CD14-positive monocyte (primary cell): ENCODE measurements around the gene DHCR24. TPM values are rescaled to one million over a fixed set of nuclear protein-coding genes. Genes with fewer than 3 reads are reported as not detected.
A peak's percentile ranks its signal among the peaks of the same experiment; 100 is the strongest.

Source experiments
- DNase-seq, 3 donors: peaks; one replicate each; pipeline ENCODE4 v3.0.0-alpha.2; 2011 to 2022
- H2AFZ ChIP-seq: 2 replicates; pipeline ENCODE4 v1.6.0; 2012; ENCODE audit warnings: mild to moderate bottlenecking, low read depth, low read length, inconsistent platforms; ENCODE audit not compliant: insufficient read depth, poor library complexity, severe bottlenecking
- H3K27ac ChIP-seq, 2 donors: 1 replicate in 1 of 2; 2 replicates in 1 of 2; pipeline ENCODE4 v1.5.1; 2012 to 2013; ENCODE audit warnings: low read length in 2 of 2, control low read depth in 1 of 2, inconsistent platforms in 1 of 2, low read depth in 1 of 2, mild to moderate bottlenecking in 1 of 2
- H3K27me3 ChIP-seq, 2 donors: one replicate each; pipeline versions ENCODE4 v1.6.0 to v1.6.1; 2011 to 2013; ENCODE audit warnings: low read length in 2 of 2; ENCODE audit not compliant: control insufficient read depth in 2 of 2, insufficient read depth in 2 of 2
- H3K36me3 ChIP-seq, 2 donors: replicated peaks in 1 of 2; 1 replicate in 1 of 2; 2 replicates in 1 of 2; pipeline versions ENCODE4 v1.5.1 to v1.6.1; 2012 to 2013; ENCODE audit warnings: low read length in 2 of 2, control low read depth in 1 of 2, inconsistent platforms in 1 of 2, mild to moderate bottlenecking in 1 of 2; ENCODE audit not compliant: insufficient read depth in 2 of 2, control insufficient read depth in 1 of 2
- H3K4me1 ChIP-seq, 2 donors: 1 replicate in 1 of 2; 2 replicates in 1 of 2; pipeline versions ENCODE4 v1.5.1 to v1.6.1; 2012 to 2013; ENCODE audit warnings: low read length in 2 of 2, control low read depth in 1 of 2, inconsistent platforms in 1 of 2, mild to moderate bottlenecking in 1 of 2, moderate library complexity in 1 of 2; ENCODE audit not compliant: insufficient read depth in 2 of 2, control insufficient read depth in 1 of 2
- H3K4me2 ChIP-seq: replicated peaks from 2 replicates; pipeline ENCODE3; 2012; ENCODE audit warnings: low read length, moderate library complexity, mild to moderate bottlenecking; ENCODE audit not compliant: poor library complexity, severe bottlenecking; ENCODE audit errors: extremely low read depth
- H3K4me3 ChIP-seq, 3 experiments: fragments of 200-600 bp in 1 of 3; sonication (generic) in 1 of 3; replicated peaks in 1 of 3; 1 replicate in 2 of 3; 2 replicates in 1 of 3; pipeline ENCODE4 v1.5.1; 2011 to 2013; ENCODE audit warnings: low read length in 3 of 3, mild to moderate bottlenecking in 3 of 3, control low read depth in 2 of 3, low read depth in 2 of 3, inconsistent platforms in 1 of 3, moderate library complexity in 1 of 3
- H3K79me2 ChIP-seq: 2 replicates; pipeline ENCODE4 v1.6.0; 2012; ENCODE audit warnings: mild to moderate bottlenecking, control low read depth, inconsistent platforms, low read length, moderate library complexity; ENCODE audit not compliant: insufficient read depth
- H3K9ac ChIP-seq: 2 replicates; pipeline ENCODE4 v1.6.0; 2017; ENCODE audit warnings: low read length, mild to moderate bottlenecking; ENCODE audit not compliant: insufficient read depth, poor library complexity, severe bottlenecking
- H3K9me3 ChIP-seq, 2 donors: replicated peaks in 1 of 2; 1 replicate in 1 of 2; 2 replicates in 1 of 2; pipeline versions ENCODE4 v1.5.1 to v1.6.1; 2012 to 2013; ENCODE audit warnings: low read length in 2 of 2, control low read depth in 1 of 2; ENCODE audit not compliant: control insufficient read depth in 1 of 2, insufficient read depth in 1 of 2
- H4K20me1 ChIP-seq: 2 replicates; pipeline ENCODE4 v1.6.0; 2012; ENCODE audit warnings: mild to moderate bottlenecking, low read length, control low read depth, moderate library complexity; ENCODE audit not compliant: insufficient read depth
- H3K27ac Mint-ChIP-seq, 7 donors: one replicate each; pipeline ENCODE4 v1.8.0; 2020; ENCODE audit warnings: mild to moderate bottlenecking in 7 of 7, mixed read lengths in 7 of 7, moderate library complexity in 6 of 7, inconsistent platforms in 2 of 7
- H3K27me3 Mint-ChIP-seq, 3 donors: one replicate each; pipeline ENCODE4 v1.8.0; 2021 to 2022; ENCODE audit warnings: low read depth in 3 of 3, mild to moderate bottlenecking in 3 of 3, mixed read lengths in 3 of 3, moderate library complexity in 3 of 3, inconsistent platforms in 1 of 3
- H3K36me3 Mint-ChIP-seq, 2 donors: one replicate each; pipeline ENCODE4 v1.8.0; 2020; ENCODE audit warnings: mixed read lengths in 2 of 2, inconsistent platforms in 1 of 2, mild to moderate bottlenecking in 1 of 2
- H3K4me1 Mint-ChIP-seq: one replicate; pipeline ENCODE4 v1.8.0; 2020; ENCODE audit warnings: mild to moderate bottlenecking, mixed read lengths
- H3K4me3 Mint-ChIP-seq, 2 donors: one replicate each; pipeline ENCODE4 v1.8.0; 2020; ENCODE audit warnings: mild to moderate bottlenecking in 2 of 2, mixed read lengths in 2 of 2, moderate library complexity in 1 of 2
- H3K9me3 Mint-ChIP-seq, 7 donors: one replicate each; pipeline ENCODE4 v1.8.0; 2020 to 2022; ENCODE audit warnings: mixed read lengths in 7 of 7, mild to moderate bottlenecking in 6 of 7, moderate library complexity in 6 of 7, inconsistent platforms in 2 of 7
- CTCF ChIP-seq: fragments of 200-600 bp; IDR thresholded peaks from one replicate; pipeline ENCODE4 v1.8.0; 2022; ENCODE audit warnings: antibody characterized with exemption, mild to moderate bottlenecking
- WGBS: methylation state at CpG from one replicate; pipeline ENCODE4 v1.1.5; 2013; ENCODE audit warnings: missing lambda C conversion rate; ENCODE audit not compliant: insufficient coverage; 5-methylcytosine and 5-hydroxymethylcytosine counted together
- intact Hi-C, 2 donors: fragments of 100-400 bp; cut with micrococcal nuclease; formaldehyde crosslinking; loops; one replicate each; pipeline versions ENCODE4 v1.15.0 to v1.15.1; 2023
- polyA plus RNA-seq, 3 donors: library from polyadenylated mRNA; depleted of rRNA in 1 of 3; unstranded in 2 of 3; stranded (reverse) in 1 of 3; fragments of 300-500 nt in 2 of 3; fragments of >200 nt in 1 of 3; fragmentation: Illumina TruSeq in 2 of 3; gene quantifications; 1 replicate in 2 of 3; 2 replicates in 1 of 3; pipeline ENCODE4 v1.2.3, GENCODE V29; 2012 to 2021

DHCR24 gene
- polyA plus RNA-seq, 3 donors: 0.48 to 3.5 (median 3.0) TPM

GRCh38 chr1:54811066-54811465 is 75.9 kb downstream of the DHCR24 start:
- Histone ChIP-seq H3K9me3 (no peaks in the 10 kb centered on the region), H3K27me3 (no peaks in the 10 kb centered on the region), H3K79me2 (no peaks in the 10 kb centered on the region), H2AFZ (no peak overlapping the region), H3K27ac (no peak overlapping the region), H3K4me3 (no peak overlapping the region), H4K20me1 (no peaks in the 10 kb centered on the region), H3K9ac (no peak overlapping the region), H3K36me3 (no peaks in the 10 kb centered on the region), H3K4me2 (no peak overlapping the region), H3K4me1 (peaks cover 0 to 15% of the 10 kb centered on the region in 2 donors)
- H3K27ac Mint-ChIP-seq: no peak overlapping the region
- peaks cover 0 to 2% (median 0%) of the 10 kb centered on the region in 3 donors for H3K27me3 Mint-ChIP-seq
- H3K4me3 Mint-ChIP-seq: no peak overlapping the region
- 96% methylated on average over 4 of the region's 5 CpGs for WGBS
- no peak for DNase-seq
- no peaks in the 10 kb centered on the region for H3K36me3 Mint-ChIP-seq
- no peak for TF ChIP-seq CTCF
- peaks cover 16% of the 10 kb centered on the region for H3K4me1 Mint-ChIP-seq
- intact Hi-C loops: no loop called here
- H3K9me3 Mint-ChIP-seq: peaks cover 0 to 3% (median 0%) of the 10 kb centered on the region in 7 donors

- 36% methylated on average over 12 of the region's 13 CpGs for WGBS
- H3K4me2 ChIP-seq: no peak overlapping the region
- Mint-ChIP-seq H3K36me3 (no peaks in the 10 kb centered on the region), H3K9me3 (peaks cover 0 to 3% (median 0%) of the 10 kb centered on the region in 7 donors), H3K27me3 (peaks cover 0 to 2% (median 0%) of the 10 kb centered on the region in 3 donors), H3K4me3 (no peak overlapping the region), H3K4me1 (peaks cover 16% of the 10 kb centered on the region), H3K27ac (no peak overlapping the region)
- no peaks in the 10 kb centered on the region for H3K27me3 ChIP-seq
- H3K9me3 ChIP-seq: no peaks in the 10 kb centered on the region
- H2AFZ ChIP-seq: no peak overlapping the region
- H3K79me2 ChIP-seq: no peaks in the 10 kb centered on the region
- no peaks in the 10 kb centered on the region for H3K36me3 ChIP-seq
- no peak overlapping the region for H3K4me3 ChIP-seq
- no peak overlapping the region for H3K27ac ChIP-seq
- intact Hi-C loops: no loop called here
- no peaks in the 10 kb centered on the region for H4K20me1 ChIP-seq
- TF ChIP-seq CTCF: peak; percentile 63
- peak in 2 of 3 donors; percentile 20 to 29 for DNase-seq
- H3K9ac ChIP-seq: no peak overlapping the region
- peaks cover 0 to 15% of the 10 kb centered on the region in 2 donors for H3K4me1 ChIP-seq
Measured at GRCh38 chr1:54810153-54810942, 76.6 kb downstream of the DHCR24 start.
